T-helper 2 cell treated with Interferon-gamma antibody and Interleukin-4, amounts not matched to agents 5 μg/mL and 100 μg/mL, for 36 hours (primary cell): ENCODE results near the gene ARMC6.

Source experiments
- DNase-seq: peaks from one replicate; pipeline ENCODE4 v3.0.0; 2021; ENCODE audit warnings: low spot score
- H3K27ac Mint-ChIP-seq: one replicate; pipeline ENCODE4 v1.8.0; 2021; ENCODE audit warnings: mild to moderate bottlenecking, mixed read lengths
- H3K27me3 Mint-ChIP-seq: one replicate; pipeline ENCODE4 v1.8.0; 2021; ENCODE audit warnings: low read depth, mixed read lengths
- H3K36me3 Mint-ChIP-seq: one replicate; pipeline ENCODE4 v1.8.0; 2021; ENCODE audit warnings: low read depth, mixed read lengths
- H3K4me1 Mint-ChIP-seq: one replicate; pipeline ENCODE4 v1.8.0; 2021; ENCODE audit warnings: low read depth, mixed read lengths
- H3K4me3 Mint-ChIP-seq: one replicate; pipeline ENCODE4 v1.8.0; 2022; ENCODE audit warnings: mild to moderate bottlenecking, moderate library complexity, mixed read lengths
- H3K9me3 Mint-ChIP-seq: one replicate; pipeline ENCODE4 v1.8.0; 2021; ENCODE audit warnings: mixed read lengths

ARMC6 gene

GRCh38 chr19:19054315-19054938 is 21.0 kb downstream of the ARMC6 start:
- Mint-ChIP-seq H3K27me3 (no peaks in the 10 kb centered on the region), H3K27ac (no peak overlapping the region), H3K4me3 (no peak overlapping the region), H3K36me3 (peaks cover 18% of the 10 kb centered on the region), H3K9me3 (no peaks in the 10 kb centered on the region), H3K4me1 (no peaks in the 10 kb centered on the region)
- DNase-seq = no peak

- Mint-ChIP-seq H3K4me3 (no peak overlapping the region), H3K36me3 (peaks cover 20% of the 10 kb centered on the region), H3K27me3 (no peaks in the 10 kb centered on the region), H3K4me1 (no peaks in the 10 kb centered on the region), H3K9me3 (no peaks in the 10 kb centered on the region), H3K27ac (no peak overlapping the region)
- DNase-seq = no peak
Measured at GRCh38 chr19:19054939-19055440, 21.6 kb downstream of the ARMC6 start.

GRCh38 chr19:19055701-19056100 is 22.3 kb downstream of the ARMC6 start:
- no peaks in the 10 kb centered on the region for H3K9me3 Mint-ChIP-seq
- no peak overlapping the region for H3K27ac Mint-ChIP-seq
- H3K4me1 Mint-ChIP-seq = no peaks in the 10 kb centered on the region
- H3K27me3 Mint-ChIP-seq = no peaks in the 10 kb centered on the region
- DNase-seq = no peak
- H3K4me3 Mint-ChIP-seq = no peak overlapping the region
- H3K36me3 Mint-ChIP-seq = peaks cover 19% of the 10 kb centered on the region

- H3K9me3 Mint-ChIP-seq = no peaks in the 10 kb centered on the region
- no peaks in the 10 kb centered on the region for H3K27me3 Mint-ChIP-seq
- no peak overlapping the region for H3K27ac Mint-ChIP-seq
- peaks cover 16% of the 10 kb centered on the region for H3K36me3 Mint-ChIP-seq
- H3K4me1 Mint-ChIP-seq = no peaks in the 10 kb centered on the region
- no peak overlapping the region for H3K4me3 Mint-ChIP-seq
- no peak for DNase-seq
Measured at GRCh38 chr19:19056636-19057275, 23.4 kb downstream of the ARMC6 start.

- no peak for DNase-seq
Measured at GRCh38 chr19:19057317-19057716, 23.9 kb downstream of the ARMC6 start.

GRCh38 chr19:19057720-19058119 is 24.3 kb downstream of the ARMC6 start:
- Mint-ChIP-seq H3K27me3 (no peaks in the 10 kb centered on the region), H3K36me3 (peaks cover 13% of the 10 kb centered on the region), H3K9me3 (no peaks in the 10 kb centered on the region), H3K4me3 (no peak overlapping the region), H3K4me1 (peaks cover 3% of the 10 kb centered on the region), H3K27ac (no peak overlapping the region)
- DNase-seq = no peak

More at GRCh38 chr19:19057317-19057716, 23.9 kb downstream of the ARMC6 start:
- Mint-ChIP-seq H3K27me3 (no peaks in the 10 kb centered on the region), H3K4me1 (peaks cover under 1% of the 10 kb centered on the region), H3K36me3 (peaks cover 16% of the 10 kb centered on the region), H3K4me3 (no peak overlapping the region), H3K27ac (no peak overlapping the region), H3K9me3 (no peaks in the 10 kb centered on the region)

- Mint-ChIP-seq H3K27me3 (no peaks in the 10 kb centered on the region), H3K4me3 (no peak overlapping the region), H3K4me1 (peaks cover 8% of the 10 kb centered on the region), H3K36me3 (peaks cover 8% of the 10 kb centered on the region), H3K9me3 (no peaks in the 10 kb centered on the region), H3K27ac (no peak overlapping the region)
- DNase-seq = no peak
Measured at GRCh38 chr19:19059018-19059836, 25.8 kb downstream of the ARMC6 start.

GRCh38 chr19:19059837-19060611 is 26.6 kb downstream of the ARMC6 start:
- Mint-ChIP-seq H3K9me3 (no peaks in the 10 kb centered on the region), H3K27me3 (no peaks in the 10 kb centered on the region), H3K4me3 (no peak overlapping the region), H3K36me3 (peaks cover 7% of the 10 kb centered on the region), H3K27ac (no peak overlapping the region), H3K4me1 (peaks cover 15% of the 10 kb centered on the region)
- DNase-seq = no peak

- Mint-ChIP-seq H3K4me3 (no peak overlapping the region), H3K27ac (no peak overlapping the region)
Measured at GRCh38 chr19:19061506-19061905, 28.1 kb downstream of the ARMC6 start.

GRCh38 chr19:19062454-19063182 is 29.2 kb downstream of the ARMC6 start:
- H3K27me3 Mint-ChIP-seq = no peaks in the 10 kb centered on the region
- peak overlapping the region; percentile 73 for H3K27ac Mint-ChIP-seq
- peaks cover 29% of the 10 kb centered on the region for H3K4me1 Mint-ChIP-seq
- H3K9me3 Mint-ChIP-seq = no peaks in the 10 kb centered on the region
- DNase-seq = no peak
- H3K36me3 Mint-ChIP-seq = peaks cover 6% of the 10 kb centered on the region
- peak overlapping the region; percentile 92 for H3K4me3 Mint-ChIP-seq

More at GRCh38 chr19:19061506-19061905, 28.1 kb downstream of the ARMC6 start:
- Mint-ChIP-seq H3K9me3 (no peaks in the 10 kb centered on the region), H3K36me3 (peaks cover 2% of the 10 kb centered on the region), H3K4me1 (peaks cover 22% of the 10 kb centered on the region), H3K27me3 (no peaks in the 10 kb centered on the region)
- DNase-seq = no peak

GRCh38 chr19:19063183-19064097 is 30.0 kb downstream of the ARMC6 start, which contains the start of gene SLC25A42:
Gene SLC25A42 (plus strand): TSS chr19:19063994. CDS start chr19:19096125, 32,131 bp downstream.
- H3K27me3 Mint-ChIP-seq = no peaks in the 10 kb centered on the region
- peak within 1 kb of the TSS; percentile 92 for H3K4me3 Mint-ChIP-seq
- DNase-seq = peak; percentile 99
- no peaks in the 10 kb centered on the region for H3K9me3 Mint-ChIP-seq
- H3K27ac Mint-ChIP-seq = peak within 1 kb of the TSS; percentile 90
- H3K36me3 Mint-ChIP-seq = peaks cover 7% of the 10 kb centered on the region
- H3K4me1 Mint-ChIP-seq = peaks cover 30% of the 10 kb centered on the region

GRCh38 chr19:19064098-19064722 is 30.8 kb downstream of the ARMC6 start:
- H3K36me3 Mint-ChIP-seq = peaks cover 7% of the 10 kb centered on the region
- peak overlapping the region; percentile 90 for H3K27ac Mint-ChIP-seq
- no peaks in the 10 kb centered on the region for H3K9me3 Mint-ChIP-seq
- peak overlapping the region; percentile 92 for H3K4me3 Mint-ChIP-seq
- H3K27me3 Mint-ChIP-seq = no peaks in the 10 kb centered on the region
- no peak for DNase-seq
- peaks cover 35% of the 10 kb centered on the region for H3K4me1 Mint-ChIP-seq
